GM21515 (cell line): ENCODE results near the gene ACTL8.

Experiments used
- ATAC-seq: cut with Tn5 transposase; IDR thresholded peaks from one replicate; pipeline ENCODE4 v1.9.1; 2021; ENCODE audit not compliant: unreplicated experiment

The ACTL8 gene

DNA sequence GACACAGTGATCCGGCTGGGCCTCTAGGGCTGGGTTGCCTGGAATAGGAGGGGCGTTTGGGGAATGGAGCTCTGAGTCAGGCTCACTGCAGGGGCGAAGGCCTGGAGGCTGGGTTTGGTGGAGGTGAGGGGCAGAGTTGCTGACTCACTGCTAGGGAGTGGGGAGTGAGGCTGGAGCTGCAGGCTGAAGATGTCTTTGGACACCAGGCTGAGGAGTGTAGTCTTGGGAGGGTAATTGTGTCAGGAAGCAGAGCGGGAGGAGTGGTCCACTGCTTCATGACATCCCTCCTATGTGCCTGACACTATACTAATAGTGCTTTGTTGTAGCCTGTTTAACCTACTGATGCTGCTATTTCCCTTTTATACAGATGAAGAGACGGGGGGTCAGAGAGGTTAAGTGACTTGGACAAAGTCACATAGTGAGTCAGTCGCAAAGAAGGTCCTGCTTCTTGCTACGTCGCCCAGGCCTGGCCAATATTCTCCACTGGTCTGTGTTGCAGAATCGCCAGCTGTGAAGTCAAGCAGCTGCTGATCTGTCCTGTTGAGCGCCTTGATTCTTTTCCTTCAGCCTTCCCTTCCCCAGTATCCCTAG lies 13.6 kb downstream of the ACTL8 start:
- no peak for ATAC-seq

DNA sequence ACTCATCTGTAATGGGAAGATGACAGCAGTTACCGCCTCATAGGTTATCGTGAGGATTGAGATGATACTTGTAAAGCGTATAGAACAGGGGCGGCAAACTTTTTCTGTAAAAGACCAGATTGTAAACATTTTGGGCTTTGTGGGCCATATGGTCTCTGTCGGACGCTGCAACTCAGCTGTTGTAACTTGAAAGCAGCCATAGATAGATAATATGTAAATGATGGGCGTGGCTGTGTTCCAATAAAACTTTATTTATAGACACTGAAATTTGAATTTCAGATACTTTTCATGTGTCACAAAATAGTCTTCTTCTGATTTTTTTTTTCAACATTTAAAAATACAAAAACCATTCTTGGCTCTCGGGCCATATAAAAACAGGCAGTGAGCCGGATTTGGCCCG lies 15.8 kb downstream of the ACTL8 start:
- ATAC-seq: no peak

DNA sequence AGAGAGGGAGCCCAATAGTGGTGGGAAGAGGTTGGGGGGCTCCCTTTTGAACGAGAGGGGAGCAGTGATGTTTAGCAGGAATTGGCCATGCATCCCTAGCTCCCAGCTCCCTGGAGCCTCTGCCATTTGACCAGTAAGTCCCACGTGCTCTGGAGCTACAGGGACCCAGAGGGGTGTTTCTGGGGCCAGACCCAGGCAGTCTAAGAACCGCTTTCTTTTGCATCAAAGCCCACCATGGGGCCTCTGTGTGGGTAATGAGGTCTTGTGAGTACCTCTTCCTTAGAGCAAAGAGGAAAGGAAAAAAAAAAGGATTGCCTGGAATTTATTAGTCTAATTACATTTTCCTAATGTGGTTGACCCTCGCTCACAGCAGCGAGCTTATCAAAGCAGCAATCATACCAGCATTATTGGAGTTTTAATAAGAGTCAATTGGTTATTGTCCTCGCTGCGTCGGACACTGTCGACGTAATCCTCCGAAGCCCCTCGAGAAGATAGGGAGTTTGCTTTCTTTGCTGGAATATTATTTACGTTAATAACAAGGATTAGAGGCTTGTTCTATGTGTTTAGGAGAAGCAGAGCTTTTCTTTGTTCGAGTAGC lies 17.6 kb downstream of the ACTL8 start:
- ATAC-seq: no peak

DNA sequence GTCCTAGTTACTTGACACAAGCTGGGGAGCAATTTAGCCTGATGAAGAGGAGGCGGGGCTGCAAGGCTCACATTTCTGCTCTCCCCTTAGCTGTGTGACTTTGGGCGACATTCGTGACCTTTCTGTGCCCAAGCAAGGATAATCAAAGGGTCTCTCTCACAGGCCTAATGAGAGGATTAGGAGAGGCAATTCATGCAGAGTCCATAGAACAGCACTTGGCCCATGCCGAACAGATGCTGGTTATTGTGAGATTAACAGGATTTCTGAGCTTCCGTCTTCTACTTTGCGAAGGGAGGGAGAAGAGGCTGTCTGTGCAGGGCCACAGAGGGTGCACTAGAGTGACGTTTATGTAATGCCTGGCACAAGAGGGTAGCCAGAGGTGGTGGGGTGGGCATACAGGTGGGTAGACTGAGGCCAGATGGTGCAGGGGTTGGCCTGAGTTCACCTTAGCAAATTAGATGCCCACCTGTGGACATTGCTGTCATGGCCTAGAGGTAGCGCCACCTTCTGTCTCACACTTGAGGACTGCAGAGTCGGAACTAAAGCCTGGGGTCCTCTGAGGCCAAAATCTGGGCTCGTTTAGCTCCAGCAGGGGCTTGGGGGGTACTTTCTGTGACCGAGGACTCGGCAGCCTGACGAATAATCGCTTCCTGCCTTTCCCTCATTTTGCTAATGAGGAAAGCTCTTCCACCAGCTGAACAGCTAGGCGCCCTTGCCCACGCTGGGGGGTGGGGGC lies 18.6 kb downstream of the ACTL8 start:
- no peak for ATAC-seq

DNA sequence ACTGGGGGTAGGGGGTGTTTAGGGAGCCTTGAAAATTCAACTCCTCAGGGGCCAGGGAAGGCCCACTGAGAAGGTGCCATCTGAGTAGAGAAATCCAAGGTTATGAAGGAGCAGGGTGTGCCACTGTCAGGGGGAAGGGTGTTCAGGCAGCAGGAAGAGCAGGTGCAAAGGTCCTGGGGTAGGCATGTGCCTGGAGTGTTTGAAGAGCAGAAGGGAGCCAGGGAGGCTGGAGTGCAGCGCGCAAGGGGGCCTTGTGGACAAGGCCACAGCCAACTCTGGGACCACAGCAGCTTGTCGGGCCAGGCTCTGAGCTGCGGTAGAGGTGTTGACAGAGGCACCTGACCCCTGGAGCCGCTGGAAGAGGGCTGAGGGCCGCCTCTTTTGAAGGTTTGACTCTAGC lies 19.3 kb downstream of the ACTL8 start:
- no peak for ATAC-seq

DNA sequence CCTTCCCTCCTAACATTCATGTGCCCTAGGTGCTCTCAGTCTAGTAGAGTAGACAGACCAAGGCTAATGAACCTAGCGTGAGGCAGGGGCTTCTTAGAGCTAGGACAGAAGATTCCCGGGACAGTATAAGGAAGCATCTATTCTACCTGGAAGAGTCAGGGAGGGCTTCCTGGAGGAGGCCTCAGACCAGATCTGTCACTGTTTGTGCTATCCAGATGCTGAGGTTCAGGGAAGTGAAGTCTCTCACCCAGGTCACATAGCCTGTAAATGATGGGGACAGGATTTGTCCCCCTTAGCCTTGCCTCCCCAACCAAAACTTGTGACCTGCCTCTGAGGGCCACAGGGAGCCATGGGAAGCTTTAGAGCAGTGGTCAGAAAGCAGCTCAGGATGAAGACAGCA lies 20.7 kb downstream of the ACTL8 start:
- ATAC-seq: no peak

DNA sequence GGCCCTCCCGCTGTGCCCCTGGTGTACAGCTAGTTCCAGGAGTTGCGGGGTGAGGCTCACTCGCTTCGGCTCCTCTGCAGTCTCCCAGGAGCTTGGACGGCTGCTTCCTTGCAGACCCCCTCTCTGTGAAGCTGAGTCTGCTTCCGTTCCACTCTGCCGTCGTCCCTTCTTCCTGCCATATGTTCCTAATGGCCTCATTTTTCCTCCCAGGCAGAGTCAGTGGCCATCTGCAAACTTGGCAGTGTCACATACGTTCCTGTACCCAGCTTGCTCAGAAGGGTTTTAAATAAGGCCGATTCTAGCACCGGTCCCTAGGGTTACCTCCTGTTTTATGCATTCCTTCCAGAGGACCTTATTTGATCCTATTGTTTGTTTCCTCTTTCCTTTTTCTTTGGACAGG lies 21.3 kb downstream of the ACTL8 start:
- no peak for ATAC-seq

DNA sequence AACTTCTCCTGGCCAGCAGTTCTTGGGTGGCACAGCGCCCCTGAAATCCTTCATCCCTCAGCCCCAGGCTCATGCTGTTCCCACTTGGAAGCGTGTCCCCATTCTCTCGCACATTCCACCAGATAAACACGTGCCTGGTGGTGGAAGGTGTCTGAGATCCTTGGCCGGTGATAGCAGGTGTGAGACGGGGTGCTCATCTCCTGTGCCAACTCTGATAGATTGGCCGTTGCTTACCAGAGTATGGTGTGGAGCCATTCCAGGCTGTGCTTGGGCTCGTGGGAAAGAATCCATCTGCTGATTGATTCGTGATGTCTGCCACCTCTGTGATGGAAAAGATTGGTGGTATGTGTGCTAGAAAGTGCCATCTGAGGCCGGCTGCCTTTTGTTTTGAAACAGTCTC lies 22.2 kb downstream of the ACTL8 start:
- no peak for ATAC-seq

DNA sequence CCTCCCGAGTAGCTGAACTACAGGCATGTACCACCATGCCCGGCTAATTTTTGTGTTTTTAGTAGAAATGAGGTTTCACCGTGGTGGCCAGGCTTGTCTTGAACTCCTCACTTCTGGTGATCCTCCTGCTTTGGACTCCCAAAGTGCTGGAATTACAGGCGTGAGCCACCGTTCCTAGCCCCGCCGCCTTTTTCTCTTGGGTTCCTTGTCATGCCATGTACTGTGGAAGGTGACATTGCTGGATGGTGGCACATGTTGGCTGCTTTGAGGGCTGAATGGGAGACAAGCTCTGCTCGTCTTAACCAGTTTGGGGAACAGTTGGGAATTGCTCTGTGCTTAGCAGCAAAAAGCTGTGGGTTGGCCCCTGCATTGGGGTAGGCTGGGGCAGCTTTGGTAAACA lies 22.7 kb downstream of the ACTL8 start:
- no peak for ATAC-seq

DNA sequence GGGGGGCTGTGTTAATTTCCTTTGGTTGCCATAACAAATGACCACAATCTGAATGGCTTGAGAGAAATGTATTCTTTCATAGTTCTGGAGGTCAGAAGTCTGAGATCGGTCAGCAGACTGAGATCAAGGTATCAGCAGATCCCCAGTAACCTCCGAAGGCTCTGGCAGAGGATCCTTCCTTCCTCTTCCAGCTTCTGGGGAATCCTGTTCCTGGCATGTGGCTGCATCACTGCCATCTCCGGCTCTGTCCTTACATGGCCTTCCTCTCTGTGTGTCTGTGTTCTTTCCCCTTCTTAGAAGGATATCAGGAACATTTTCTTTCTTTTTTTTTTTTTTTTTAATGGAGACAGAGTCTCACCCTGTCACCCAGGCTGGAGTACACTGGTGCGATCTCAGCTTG lies 25.8 kb downstream of the ACTL8 start:
- no peak for ATAC-seq

DNA sequence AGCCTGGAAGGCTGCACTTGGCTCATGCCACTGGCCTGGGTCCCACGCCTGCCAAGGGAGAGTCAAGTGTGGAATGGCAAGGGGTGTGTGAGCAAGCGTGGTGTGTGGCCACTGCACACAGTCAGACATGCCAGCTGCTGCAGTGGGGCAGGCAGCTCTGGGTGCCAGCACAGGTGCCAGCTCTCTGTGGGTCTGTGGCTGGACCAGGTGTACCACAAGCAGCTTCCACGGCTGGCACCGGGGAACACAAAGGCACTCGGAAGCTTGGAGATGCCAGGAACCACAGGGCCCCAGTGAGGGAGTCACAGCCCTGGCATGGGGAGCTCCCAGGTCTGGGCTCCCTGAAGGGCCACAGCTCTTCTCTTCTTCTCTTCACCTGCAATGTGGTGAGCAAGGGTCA lies 34.8 kb downstream of the ACTL8 start:
- no peak for ATAC-seq

DNA sequence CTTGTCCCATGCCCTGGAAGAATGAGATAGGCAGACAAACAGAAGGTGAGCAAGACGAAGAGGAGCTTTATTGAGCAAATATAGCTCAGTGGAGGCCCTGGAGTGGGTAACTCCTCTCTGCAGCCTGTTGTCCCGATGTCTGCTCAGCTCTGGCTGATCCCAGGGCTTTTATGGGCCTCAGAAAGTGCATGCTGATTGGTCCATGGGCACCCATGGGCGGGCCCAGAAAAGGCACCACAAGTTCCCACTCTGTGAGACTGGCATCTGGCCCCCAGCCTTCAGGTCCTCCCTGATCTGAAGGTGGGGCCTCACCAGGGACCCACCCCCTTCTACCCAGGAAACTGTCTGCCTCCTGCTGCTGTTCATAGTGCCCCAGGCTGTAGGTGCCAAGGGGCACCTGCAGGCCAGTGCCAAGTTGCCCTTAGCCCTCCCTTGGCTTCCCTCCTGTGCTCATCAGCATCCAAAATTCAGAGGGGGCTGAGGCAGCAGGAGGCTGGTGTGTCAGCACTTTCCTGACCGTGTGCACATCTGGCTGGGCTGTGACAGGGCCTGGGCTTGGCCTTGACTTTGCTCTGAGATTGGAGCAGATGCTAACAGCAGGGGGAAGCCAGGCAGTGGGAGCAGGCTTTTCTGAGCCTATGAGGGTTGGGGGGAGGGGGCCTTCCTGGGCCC lies 35.4 kb downstream of the ACTL8 start:
- no peak for ATAC-seq

DNA sequence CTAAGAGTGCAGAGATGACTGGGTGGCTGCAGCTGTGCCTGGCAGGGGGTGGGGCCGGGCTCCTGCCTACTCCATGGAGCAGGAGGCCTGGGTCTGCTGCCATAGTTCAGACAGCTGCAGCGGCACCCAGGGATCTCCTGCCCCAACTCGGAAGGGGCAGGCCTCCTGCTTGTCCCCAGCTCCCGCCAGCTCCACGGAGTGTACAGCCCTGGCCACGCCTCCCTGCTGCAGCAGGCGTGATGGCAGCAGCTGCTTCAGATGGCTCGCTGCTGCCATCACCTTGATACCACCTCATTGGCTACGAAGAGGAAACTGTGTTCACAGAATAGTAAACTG lies 35.9 kb downstream of the ACTL8 start:
- ATAC-seq: no peak

DNA sequence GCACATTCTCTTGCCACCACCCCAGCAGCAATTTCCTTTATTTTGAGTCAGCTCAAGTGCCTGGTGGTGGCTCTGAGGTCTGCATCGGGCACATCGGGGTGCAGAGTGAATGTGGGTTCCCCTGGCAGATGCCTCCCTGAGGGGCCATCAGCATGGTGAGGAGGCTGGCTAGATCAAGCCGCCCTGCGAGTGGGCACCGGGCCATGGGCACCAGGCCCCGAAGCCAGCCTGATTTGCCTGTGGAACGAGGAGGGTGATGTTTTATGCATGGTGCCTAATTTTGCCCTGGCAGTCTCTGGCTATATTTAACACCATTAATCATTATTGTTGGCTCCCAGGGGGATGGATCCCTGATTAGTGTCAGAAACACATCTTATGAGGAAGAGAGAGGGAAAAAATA lies 36.3 kb downstream of the ACTL8 start:
- no peak for ATAC-seq

DNA sequence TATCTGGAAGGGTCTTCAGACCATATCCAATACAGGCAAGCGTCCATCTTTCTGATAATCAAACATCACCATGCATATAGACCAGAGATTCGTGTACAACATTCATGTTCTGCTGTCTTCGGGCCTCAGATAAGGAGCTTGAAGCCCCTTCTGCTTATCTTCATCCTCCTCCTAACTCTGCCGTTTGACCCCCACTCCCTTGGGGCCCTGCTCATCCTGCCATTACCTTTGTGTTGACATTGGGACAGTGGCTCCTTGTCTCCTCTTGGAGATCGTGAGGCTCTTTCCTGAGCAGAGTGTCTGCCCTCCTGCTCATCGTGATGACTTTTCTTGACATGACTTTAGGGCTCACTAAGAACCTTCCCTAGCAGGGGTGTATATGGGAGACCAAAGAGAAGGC lies 37.3 kb downstream of the ACTL8 start:
- ATAC-seq: no peak

DNA sequence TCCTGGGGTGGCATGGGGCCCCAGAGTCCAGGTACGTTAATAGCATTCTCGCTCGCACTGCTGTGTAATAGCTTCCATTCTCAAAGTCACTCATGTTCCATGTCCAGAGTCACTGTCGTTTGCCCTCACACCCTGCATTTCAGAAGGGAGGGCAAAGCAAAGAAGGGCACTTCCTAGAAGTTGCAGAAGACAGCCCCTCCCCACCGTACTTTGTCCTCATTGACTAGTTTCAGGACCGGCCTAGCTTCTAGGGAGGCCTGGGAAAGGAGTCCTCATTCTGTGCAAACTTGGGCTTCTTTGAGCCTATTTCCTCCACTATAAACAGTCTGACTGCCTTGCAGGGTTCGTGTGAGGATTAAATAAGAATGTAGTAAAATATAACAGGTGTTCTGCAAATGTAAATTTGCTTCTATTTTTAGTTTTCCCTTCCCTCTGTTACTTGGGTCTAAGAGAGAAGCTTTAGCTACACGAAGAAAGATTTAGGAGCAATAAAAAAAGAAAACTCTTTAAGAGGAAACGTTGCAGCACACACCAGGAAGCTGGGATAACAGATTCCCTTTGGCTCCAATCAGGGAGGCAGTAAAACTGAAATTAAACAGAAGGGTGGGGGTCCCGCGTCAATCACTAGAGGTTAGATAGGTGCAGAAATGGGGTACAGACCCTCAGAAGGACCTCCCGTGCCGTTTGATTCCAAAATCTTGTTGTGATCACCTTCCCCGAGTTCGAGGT lies 40.1 kb downstream of the ACTL8 start:
- ATAC-seq: no peak

DNA sequence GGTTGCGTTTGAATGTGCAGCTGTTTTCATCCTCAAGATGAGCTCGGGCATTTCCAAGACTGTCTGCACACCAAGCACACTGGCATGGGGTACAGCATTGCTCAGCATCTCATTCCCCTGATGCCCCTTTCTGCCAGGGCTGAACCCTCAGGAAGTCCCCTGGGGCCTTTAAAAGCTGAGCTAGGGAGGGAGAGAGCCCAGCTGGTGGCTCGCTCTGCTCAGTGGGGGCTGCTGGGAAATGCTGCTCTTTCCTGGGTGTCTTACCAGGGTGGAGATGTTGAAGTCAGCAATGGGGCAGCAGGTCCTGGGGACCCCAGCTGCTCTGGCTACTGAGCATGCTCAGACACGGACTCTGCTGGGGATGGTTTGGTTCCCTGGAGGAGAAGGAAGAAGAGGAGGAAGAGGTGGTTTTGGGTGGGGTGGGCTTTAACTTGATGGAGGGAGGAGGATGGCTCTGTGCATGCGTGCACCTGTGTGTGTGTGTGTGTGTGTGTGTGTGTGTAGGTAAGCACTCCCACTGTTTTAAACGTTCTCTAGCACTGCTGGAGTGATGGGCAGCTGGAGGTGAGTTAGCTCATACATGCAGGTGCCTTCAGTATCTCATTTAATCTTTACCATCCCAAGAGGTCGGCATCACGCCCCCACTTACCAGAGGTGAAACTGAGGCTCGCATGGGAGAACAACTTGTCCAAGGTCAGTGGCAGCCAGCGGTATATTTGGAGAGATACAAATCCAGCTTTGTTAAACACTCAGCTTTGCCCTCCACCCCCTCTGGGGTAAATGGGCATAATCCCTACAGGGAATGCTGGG lies 40.9 kb downstream of the ACTL8 start:
- no peak for ATAC-seq

DNA sequence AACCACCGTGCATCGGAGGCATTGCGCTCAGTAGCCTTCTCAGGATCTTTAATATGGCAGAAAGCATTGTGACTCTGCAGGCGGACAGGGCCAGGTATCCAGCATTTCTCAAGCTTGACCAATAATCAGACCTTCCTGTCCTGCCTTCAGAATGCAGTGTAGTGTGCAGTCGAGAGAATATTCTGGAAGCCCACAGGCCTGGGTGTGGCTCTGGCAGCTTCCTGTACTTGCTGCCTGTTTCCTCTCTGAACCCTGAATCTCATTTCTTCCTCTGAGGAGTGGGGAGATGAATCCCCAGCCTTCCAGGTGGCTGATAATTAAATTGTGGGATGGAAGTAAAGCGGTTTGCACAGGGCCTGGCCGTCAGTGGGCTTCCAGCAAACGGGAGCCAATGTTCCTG lies 42.3 kb downstream of the ACTL8 start:
- no peak for ATAC-seq

DNA sequence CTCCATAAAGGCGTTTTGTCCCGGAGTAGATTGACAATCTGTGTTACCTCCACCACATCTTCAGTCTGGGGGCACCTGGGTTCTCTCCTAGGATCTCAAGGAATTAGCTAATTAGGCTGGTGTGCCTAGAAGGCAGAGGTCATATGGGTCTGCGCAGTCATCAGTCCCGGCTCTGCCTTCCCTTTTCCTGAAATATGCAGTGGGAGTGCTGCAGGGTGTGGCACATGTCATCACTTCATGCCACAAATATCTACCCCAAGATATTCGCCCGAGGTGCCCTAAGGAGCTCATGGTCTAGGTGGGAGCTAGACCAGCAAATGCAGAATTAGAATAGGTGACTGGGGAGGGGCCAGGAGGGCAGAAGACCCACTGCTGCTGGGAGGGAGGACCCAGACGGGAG lies 42.9 kb downstream of the ACTL8 start:
- no peak for ATAC-seq

DNA sequence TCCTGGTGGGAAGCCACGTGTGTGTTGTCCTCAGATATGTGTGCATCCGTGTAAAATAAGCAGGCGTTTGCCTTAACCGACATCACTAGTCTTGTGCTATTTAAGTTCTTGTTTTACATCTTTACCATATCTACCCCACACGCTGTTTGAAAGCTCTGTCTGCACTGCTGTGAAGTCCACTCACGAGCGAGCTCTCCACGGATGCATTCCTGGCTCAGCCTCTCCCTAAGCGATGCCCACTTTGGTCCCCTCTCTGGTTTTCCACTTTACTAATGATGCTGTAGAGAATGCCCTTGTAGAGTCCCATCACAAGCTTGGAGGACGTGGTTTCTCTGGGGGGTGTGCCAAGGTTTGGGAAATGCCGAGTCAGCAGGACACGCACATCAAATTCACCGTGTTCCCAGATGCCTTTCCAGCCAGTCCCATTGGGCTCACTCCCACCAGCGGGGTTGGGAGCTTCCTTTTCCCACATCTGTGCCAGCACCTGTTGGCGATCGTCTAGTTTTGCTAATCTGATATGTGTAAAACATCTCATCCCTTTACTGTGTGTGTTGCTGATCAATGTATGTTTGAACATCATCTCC lies 43.8 kb downstream of the ACTL8 start:
- ATAC-seq: no peak
